Choroid plexus epithelial cell (primary cell): ENCODE results near the gene MCCC1.
A peak's percentile ranks its signal among the peaks of the same experiment; 100 is the strongest.

Source experiments
- DNase-seq: peaks from one replicate; pipeline ENCODE4 v3.0.0-alpha.2; 2010; ENCODE audit warnings: low read depth
- H3K4me3 ChIP-seq: 2 replicates; pipeline ENCODE4 v1.5.1; 2011; ENCODE audit warnings: low read depth, mild to moderate bottlenecking, control low read depth, low read length, moderate library complexity
- TF ChIP-seq, protein P1 (sequence below): conservative IDR thresholded peaks from 2 replicates; pipeline ENCODE4 v1.5.1; 2011; ENCODE audit warnings: low read depth, mild to moderate bottlenecking, control low read depth, inconsistent platforms, low read length, moderate library complexity

MCCC1 gene

DNA sequence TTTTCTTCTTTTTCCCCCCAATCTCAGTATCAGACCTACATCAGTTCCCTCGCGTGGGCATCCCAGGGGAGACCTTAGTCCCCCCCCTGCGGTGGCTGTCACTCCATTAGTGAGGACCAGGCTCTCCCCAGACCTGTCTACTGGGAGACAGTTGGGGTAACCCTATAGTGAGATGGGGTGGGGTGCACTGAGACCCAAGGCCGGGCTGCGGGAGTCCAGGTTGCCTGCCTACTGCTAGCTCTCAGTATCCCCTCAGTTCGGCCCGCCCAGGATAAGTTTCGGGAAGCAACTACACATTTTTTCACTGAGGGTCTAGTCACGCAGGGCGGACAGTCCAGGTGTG, 118.3 kb downstream of the MCCC1 start:
- TF ChIP-seq, protein P1, sequence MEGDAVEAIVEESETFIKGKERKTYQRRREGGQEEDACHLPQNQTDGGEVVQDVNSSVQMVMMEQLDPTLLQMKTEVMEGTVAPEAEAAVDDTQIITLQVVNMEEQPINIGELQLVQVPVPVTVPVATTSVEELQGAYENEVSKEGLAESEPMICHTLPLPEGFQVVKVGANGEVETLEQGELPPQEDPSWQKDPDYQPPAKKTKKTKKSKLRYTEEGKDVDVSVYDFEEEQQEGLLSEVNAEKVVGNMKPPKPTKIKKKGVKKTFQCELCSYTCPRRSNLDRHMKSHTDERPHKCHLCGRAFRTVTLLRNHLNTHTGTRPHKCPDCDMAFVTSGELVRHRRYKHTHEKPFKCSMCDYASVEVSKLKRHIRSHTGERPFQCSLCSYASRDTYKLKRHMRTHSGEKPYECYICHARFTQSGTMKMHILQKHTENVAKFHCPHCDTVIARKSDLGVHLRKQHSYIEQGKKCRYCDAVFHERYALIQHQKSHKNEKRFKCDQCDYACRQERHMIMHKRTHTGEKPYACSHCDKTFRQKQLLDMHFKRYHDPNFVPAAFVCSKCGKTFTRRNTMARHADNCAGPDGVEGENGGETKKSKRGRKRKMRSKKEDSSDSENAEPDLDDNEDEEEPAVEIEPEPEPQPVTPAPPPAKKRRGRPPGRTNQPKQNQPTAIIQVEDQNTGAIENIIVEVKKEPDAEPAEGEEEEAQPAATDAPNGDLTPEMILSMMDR: no peak

DNA sequence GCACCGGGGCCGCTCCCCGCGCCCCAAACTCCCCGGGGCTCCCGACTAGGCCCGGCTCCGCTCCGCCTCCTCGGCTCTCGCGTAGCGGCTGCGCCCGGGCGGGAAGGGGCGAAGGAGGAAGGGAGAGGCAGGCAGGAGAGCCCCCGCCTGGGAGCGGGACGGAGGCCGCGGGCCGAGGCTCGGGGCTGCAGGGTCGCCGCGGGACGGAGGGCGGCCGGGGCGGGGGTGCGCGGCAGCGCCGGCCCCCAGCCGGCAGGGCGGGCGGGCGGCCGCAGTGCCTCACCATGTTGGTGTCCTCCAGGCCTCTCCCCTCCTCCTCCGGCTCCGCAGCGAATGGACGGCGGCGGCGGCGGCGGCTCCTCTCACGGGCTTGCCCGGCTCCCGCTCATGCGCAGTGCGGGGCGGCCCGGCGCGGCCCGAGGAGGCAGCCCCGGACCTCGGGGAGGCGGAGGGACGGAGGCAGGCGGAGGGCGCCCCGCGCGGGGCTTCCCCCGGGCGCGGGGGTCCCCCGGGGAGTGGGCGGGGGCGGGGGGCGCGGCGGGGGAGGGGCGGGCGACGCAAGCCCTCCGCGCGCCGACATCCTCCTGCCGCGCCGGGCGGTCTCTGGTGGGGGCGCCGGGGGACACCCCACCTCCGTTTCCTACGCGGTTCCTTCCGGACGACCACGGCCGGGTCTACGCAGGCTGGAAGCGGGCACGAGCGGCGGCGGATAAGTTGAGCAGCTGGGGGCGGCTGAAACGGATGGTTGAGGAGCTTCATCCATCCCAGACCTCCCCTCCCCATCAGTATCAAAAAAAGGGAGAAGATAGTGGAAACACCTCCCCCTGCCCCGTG, 118.9 kb downstream of the MCCC1 start, which contains the start of gene DCUN1D1:
DCUN1D1 (minus strand) TSS at position 335 of the 834 bp plus-strand sequence; CDS start at position 286, 49 bp downstream.
- TF ChIP-seq, protein P1: no peak
- DNase-seq: peak; percentile 82
- peak within 1 kb of the TSS; percentile 75 for H3K4me3 ChIP-seq

More for the DNA sequence above, 118.3 kb downstream of the MCCC1 start:
- H3K4me3 ChIP-seq: peak overlapping the region; percentile 75
- DNase-seq: no peak

DNA sequence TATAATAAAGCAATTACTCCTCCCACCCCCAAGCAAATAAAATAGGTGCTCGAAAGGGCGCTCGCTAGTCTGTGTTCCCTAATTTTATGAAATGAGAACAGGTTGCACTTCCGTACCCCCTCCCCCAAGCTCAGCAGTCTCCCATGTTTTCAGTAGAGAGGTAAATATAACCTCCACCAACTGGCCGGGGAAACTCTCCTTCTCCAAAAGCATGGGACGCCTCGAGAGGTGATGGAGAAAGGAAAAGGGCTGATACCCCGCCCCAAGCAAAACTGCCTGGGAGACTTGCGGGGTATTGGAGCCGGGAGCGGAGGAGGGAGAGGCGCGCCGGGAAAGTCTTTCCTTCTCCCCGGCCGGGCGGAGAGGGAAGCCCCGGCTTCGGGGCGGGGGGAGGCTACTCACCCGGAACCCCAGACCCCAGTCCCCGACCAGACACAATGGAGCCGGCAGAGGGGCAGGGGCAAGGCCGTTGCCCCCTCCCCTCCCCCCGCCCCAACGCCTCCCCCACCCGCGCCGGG, 119.6 kb downstream of the MCCC1 start:
- TF ChIP-seq, protein P1: no peak
- peak; percentile 15 for DNase-seq
- H3K4me3 ChIP-seq: peak overlapping the region; percentile 75

DNA sequence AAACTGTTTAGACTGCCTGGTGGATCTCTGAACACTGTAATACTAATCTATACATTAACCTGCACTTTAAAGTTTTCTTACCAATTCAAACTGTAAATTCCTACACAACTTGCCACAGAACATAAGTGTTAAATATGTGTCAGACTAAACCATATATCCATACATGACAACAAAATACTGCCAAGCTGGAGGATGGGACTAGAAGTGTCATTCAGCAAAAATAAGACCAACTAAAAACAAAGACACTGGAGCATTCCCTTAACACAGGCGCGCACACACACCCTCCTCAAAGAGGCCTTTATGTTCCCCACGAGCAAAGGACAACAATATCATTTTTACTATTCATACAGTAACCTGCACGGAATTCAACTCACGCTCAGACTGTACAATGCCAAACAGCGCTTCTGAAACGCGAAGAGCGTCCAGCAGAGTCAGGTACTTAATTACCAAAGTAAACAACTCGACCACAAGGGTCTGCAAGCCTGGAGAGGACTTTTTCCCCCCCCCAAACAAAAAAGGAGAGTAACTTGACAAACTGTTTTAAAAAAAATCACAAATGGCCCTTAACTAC, 120.1 kb downstream of the MCCC1 start:
- H3K4me3 ChIP-seq: peak overlapping the region; percentile 75
- TF ChIP-seq, protein P1: no peak
- no peak for DNase-seq

DNA sequence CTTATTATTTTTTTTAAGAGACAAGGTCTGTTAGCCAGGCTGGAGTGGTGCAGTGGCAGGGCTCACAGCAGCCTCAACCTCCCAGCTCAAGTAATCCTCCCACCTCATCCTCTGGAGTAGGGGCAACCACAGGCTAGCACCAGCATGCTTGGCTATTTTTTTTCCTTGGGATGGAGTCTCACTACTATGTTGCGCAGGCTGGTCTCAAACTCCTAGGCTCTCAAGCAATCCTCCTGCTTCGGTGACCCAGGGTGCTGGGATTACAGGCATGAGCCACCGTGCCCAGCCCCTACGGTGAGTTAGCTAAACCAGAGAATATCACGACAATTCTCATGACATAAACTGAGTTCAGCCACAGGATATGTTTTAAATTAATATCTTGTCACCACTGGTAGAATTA, 120.9 kb downstream of the MCCC1 start:
- no peak for DNase-seq
- TF ChIP-seq, protein P1: no peak
- no peak overlapping the region for H3K4me3 ChIP-seq

DNA sequence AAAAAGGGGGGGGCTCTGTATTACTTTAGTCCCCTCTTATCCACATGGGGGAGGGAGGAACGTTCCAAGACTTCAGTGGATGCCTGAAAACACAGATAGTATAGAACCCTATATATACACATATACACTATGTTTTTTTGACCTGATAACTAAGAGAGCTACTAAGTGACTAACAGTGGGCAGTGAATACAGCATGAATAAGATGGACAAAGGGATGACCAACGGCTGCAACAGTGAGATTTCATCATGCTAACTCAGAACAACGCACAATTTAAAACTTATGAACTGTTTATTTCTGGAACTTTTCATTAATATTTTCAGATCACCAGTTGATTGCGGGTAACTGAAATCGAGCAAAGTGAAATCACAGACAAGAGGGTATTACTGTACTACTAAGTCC, 126.2 kb downstream of the MCCC1 start:
- no peak for DNase-seq

More for the DNA sequence above, 126.2 kb downstream of the MCCC1 start:
- TF ChIP-seq, protein P1: no peak
- H3K4me3 ChIP-seq: no peak overlapping the region
